Neural cell (in vitro differentiated cells): ENCODE measurements around the gene CAPN9. TPM values are rescaled to one million over a fixed set of nuclear protein-coding genes. Genes with fewer than 3 reads are reported as not detected.

ENCODE experiments used
- H2AFZ ChIP-seq: fragments of 200-600, 300-800 bp; sonication (generic), shearing (Covaris generic); 2 replicates; pipeline ENCODE4 v1.6.0; 2014; ENCODE audit warnings: low read depth, mild to moderate bottlenecking, antibody characterized with exemption, low read length, moderate library complexity
- H3F3A ChIP-seq: fragments of 200-600 bp; shearing (Covaris generic); 2 replicates; pipeline ENCODE4 v1.6.1; 2016; ENCODE audit warnings: mild to moderate bottlenecking, moderate library complexity, mixed read lengths, antibody characterized with exemption, low read length; ENCODE audit not compliant: insufficient read depth, poor library complexity, severe bottlenecking
- H3K27ac ChIP-seq: fragments of 200-600, 300-800 bp; sonication (generic), shearing (Covaris generic); 2 replicates; pipeline ENCODE4 v1.5.1; 2014; ENCODE audit warnings: mild to moderate bottlenecking, low read length, moderate library complexity
- H3K27me3 ChIP-seq: fragments of 300-800, 200-600 bp; sonication (generic), shearing (Covaris generic); 2 replicates; pipeline ENCODE4 v1.6.0; 2014; ENCODE audit warnings: mild to moderate bottlenecking, low read depth, low read length, moderate library complexity; ENCODE audit not compliant: insufficient read depth
- H3K36me3 ChIP-seq: fragments of 300-800, 200-600 bp; sonication (generic), shearing (Covaris generic); 2 replicates; pipeline ENCODE4 v1.5.1; 2014; ENCODE audit warnings: mild to moderate bottlenecking, antibody characterized with exemption, low read length, moderate library complexity; ENCODE audit not compliant: insufficient read depth
- H3K4me2 ChIP-seq: fragments of 300-800, 200-600 bp; sonication (generic), shearing (Covaris generic); 2 replicates; pipeline ENCODE4 v1.6.0; 2014; ENCODE audit warnings: mild to moderate bottlenecking, low read length
- H3K4me3 ChIP-seq: fragments of 300-800, 200-600 bp; sonication (generic), shearing (Covaris generic); 2 replicates; pipeline ENCODE4 v1.5.1; 2014; ENCODE audit warnings: mild to moderate bottlenecking, low read length, moderate library complexity
- H3K79me2 ChIP-seq: fragments of 200-600 bp; shearing (Covaris generic); replicated peaks from 2 replicates; pipeline ENCODE4 v1.6.0; 2014; ENCODE audit warnings: mild to moderate bottlenecking, low read length, moderate library complexity; ENCODE audit not compliant: insufficient read depth
- H3K9ac ChIP-seq: fragments of 300-800, 200-600 bp; sonication (generic), shearing (Covaris generic); 2 replicates; pipeline ENCODE4 v1.6.1; 2016; ENCODE audit warnings: mild to moderate bottlenecking, low read length, mixed read lengths
- H3K9me2 ChIP-seq: fragments of 200-600 bp; shearing (Covaris generic); 2 replicates; pipeline ENCODE4 v1.6.1; 2016; ENCODE audit warnings: mild to moderate bottlenecking, low read length, mixed read lengths; ENCODE audit not compliant: insufficient read depth
- H3K9me3 ChIP-seq: fragments of 200-600, 300-800 bp; sonication (generic), shearing (Covaris generic); 2 replicates; pipeline ENCODE4 v1.6.1; 2016; ENCODE audit warnings: mild to moderate bottlenecking, mixed run types, low read length, moderate library complexity, mixed read lengths
- H4K20me1 ChIP-seq: fragments of 200-600 bp; shearing (Covaris generic); 2 replicates; pipeline ENCODE4 v1.6.1; 2016; ENCODE audit warnings: mild to moderate bottlenecking, mixed run types; ENCODE audit not compliant: insufficient read depth
- CTCF ChIP-seq: fragments of 450-650 bp; IDR thresholded peaks from 2 replicates; pipeline ENCODE4 v1.5.1; 2014; ENCODE audit warnings: antibody characterized with exemption, mild to moderate bottlenecking, moderate library complexity; ENCODE audit not compliant: poor library complexity, severe bottlenecking
- EP300 ChIP-seq: fragments of 450-650 bp; conservative IDR thresholded peaks from 2 replicates; pipeline ENCODE4 v1.6.1; 2014; ENCODE audit warnings: antibody characterized with exemption, mild to moderate bottlenecking, moderate library complexity; ENCODE audit not compliant: poor library complexity, severe bottlenecking
- EZH2 ChIP-seq: fragments of 200-600, 300-800 bp; shearing (Covaris generic), sonication (generic); IDR thresholded peaks from 2 replicates; pipeline ENCODE4 v1.6.1; 2014; ENCODE audit warnings: antibody characterized with exemption, low read length, borderline replicate concordance, mild to moderate bottlenecking; ENCODE audit not compliant: insufficient read depth, poor library complexity, severe bottlenecking
- MXI1 ChIP-seq: fragments of 450-650 bp; conservative IDR thresholded peaks from 2 replicates; pipeline ENCODE4 v1.6.1; 2014; ENCODE audit warnings: antibody characterized with exemption, mild to moderate bottlenecking; ENCODE audit not compliant: poor library complexity, severe bottlenecking
- POLR2AphosphoS5 ChIP-seq: IDR thresholded peaks from 2 replicates; pipeline ENCODE4 v1.6.1; 2012
- RAD21 ChIP-seq: fragments of 450-650 bp; conservative IDR thresholded peaks from 2 replicates; pipeline ENCODE4 v1.6.1; 2014; ENCODE audit warnings: antibody characterized with exemption, mild to moderate bottlenecking, moderate library complexity
- REST ChIP-seq: IDR thresholded peaks from 2 replicates; pipeline ENCODE4 v1.6.1; 2012; ENCODE audit warnings: borderline replicate concordance
- SMC3 ChIP-seq: fragments of 450-650 bp; conservative IDR thresholded peaks from 2 replicates; pipeline ENCODE4 v1.6.1; 2014; ENCODE audit warnings: antibody characterized with exemption, mild to moderate bottlenecking, moderate library complexity; ENCODE audit not compliant: poor library complexity
- TAF1 ChIP-seq: IDR thresholded peaks from 2 replicates; pipeline ENCODE4 v1.6.1; 2012; ENCODE audit warnings: low read depth
- polyA plus RNA-seq: library from polyadenylated mRNA; depleted of rRNA; stranded (reverse); fragments of >200 nt; gene quantifications from 2 replicates; pipeline ENCODE4 v1.2.3, GENCODE V29; 2014

CAPN9 gene
- polyA plus RNA-seq, 1 donor from 2014 or later: 0.14 TPM

- no peaks in the 10 kb centered on the region for H3F3A ChIP-seq
- no peak overlapping the region for H3K4me3 ChIP-seq
- no peak overlapping the region for H3K27ac ChIP-seq
- H3K36me3 ChIP-seq: no peaks in the 10 kb centered on the region
- H3K9ac ChIP-seq: no peak overlapping the region
- TF ChIP-seq SMC3: no peak
- no peak for TF ChIP-seq RAD21
- TF ChIP-seq TAF1: no peak
- no peak for TF ChIP-seq EZH2
- TF ChIP-seq EP300: no peak
- TF ChIP-seq REST: no peak
- no peak for TF ChIP-seq POLR2AphosphoS5
- no peak for TF ChIP-seq CTCF
- no peak for TF ChIP-seq MXI1
- H3K9me3 ChIP-seq: no peaks in the 10 kb centered on the region
- no peaks in the 10 kb centered on the region for H3K9me2 ChIP-seq
- H3K27me3 ChIP-seq: no peaks in the 10 kb centered on the region
- H4K20me1 ChIP-seq: no peaks in the 10 kb centered on the region
- H2AFZ ChIP-seq: no peak overlapping the region
- H3K4me2 ChIP-seq: no peak overlapping the region
- H3K79me2 ChIP-seq: no peaks in the 10 kb centered on the region
Measured at GRCh38 chr1:230794871-230795605, 47.9 kb downstream of the CAPN9 start.

GRCh38 chr1:230796626-230797025 lies 49.4 kb downstream of the CAPN9 start:
- Histone ChIP-seq H3K9me2 (no peaks in the 10 kb centered on the region), H4K20me1 (no peaks in the 10 kb centered on the region), H3K27ac (no peak overlapping the region), H3K27me3 (no peaks in the 10 kb centered on the region), H3K9ac (no peak overlapping the region), H3K36me3 (no peaks in the 10 kb centered on the region), H2AFZ (no peak overlapping the region), H3K4me3 (no peak overlapping the region), H3K79me2 (no peaks in the 10 kb centered on the region), H3K9me3 (no peaks in the 10 kb centered on the region), H3K4me2 (no peak overlapping the region), H3F3A (no peaks in the 10 kb centered on the region)
- TF ChIP-seq EZH2 (no peak), EP300 (no peak), RAD21 (no peak), CTCF (no peak), SMC3 (no peak), TAF1 (no peak), POLR2AphosphoS5 (no peak), REST (no peak), MXI1 (no peak)
